Lower lobe of right lung (tissue), 2 donors: ENCODE measurements around the gene PHLDB2. TPM values are rescaled to one million over a fixed set of nuclear protein-coding genes. Genes with fewer than 3 reads are reported as not detected.

Experiments
- ATAC-seq, 2 donors: fragments of 200-7000 bp; cut with Tn5 transposase; one replicate each; pipeline ENCODE4 v1.9.1; 2020 to 2022; ENCODE audit warnings: mild to moderate bottlenecking in 2 of 2, moderate library complexity in 2 of 2
- DNase-seq: peaks from one replicate; pipeline ENCODE4 v3.0.0-alpha.2; 2020
- H3K27ac ChIP-seq: fragments of 200-600 bp; one replicate; pipeline ENCODE4 v1.8.0; 2022
- H3K27me3 ChIP-seq: fragments of 200-600 bp; one replicate; pipeline ENCODE4 v1.8.0; 2022; ENCODE audit warnings: low read depth
- H3K36me3 ChIP-seq: fragments of 200-600 bp; one replicate; pipeline ENCODE4 v1.8.0; 2022; ENCODE audit warnings: mild to moderate bottlenecking
- H3K4me1 ChIP-seq: fragments of 200-600 bp; one replicate; pipeline ENCODE4 v1.8.0; 2022
- H3K4me3 ChIP-seq: fragments of 200-600 bp; one replicate; pipeline ENCODE4 v1.8.0; 2022; ENCODE audit warnings: mild to moderate bottlenecking
- H3K9me3 ChIP-seq: fragments of 200-600 bp; one replicate; pipeline ENCODE4 v1.8.0; 2022
- CTCF ChIP-seq: fragments of 200-600 bp; IDR thresholded peaks from one replicate; pipeline ENCODE4 v1.8.0; 2022; ENCODE audit warnings: antibody characterized with exemption, mild to moderate bottlenecking
- intact Hi-C: fragments of 100-400 bp; cut with DNase I; formaldehyde crosslinking; loops from one replicate; pipeline ENCODE4 v1.11.0; 2022
- total RNA-seq: library from RNA; stranded (reverse); fragmentation: NEBNext Ultra II Directional; extraction: Animal tissue kit (Norgen Biotek cat#: 25700); gene quantifications from one replicate; pipeline ENCODE4 v1.2.1, GENCODE V29; 2021
- donor health status: DM: no; HTN: yes; CAD: no; lungs with severe emphysema.

PHLDB2 gene
- total RNA-seq, 1 donor from 2014 or later, result 33.6 TPM

DNA sequence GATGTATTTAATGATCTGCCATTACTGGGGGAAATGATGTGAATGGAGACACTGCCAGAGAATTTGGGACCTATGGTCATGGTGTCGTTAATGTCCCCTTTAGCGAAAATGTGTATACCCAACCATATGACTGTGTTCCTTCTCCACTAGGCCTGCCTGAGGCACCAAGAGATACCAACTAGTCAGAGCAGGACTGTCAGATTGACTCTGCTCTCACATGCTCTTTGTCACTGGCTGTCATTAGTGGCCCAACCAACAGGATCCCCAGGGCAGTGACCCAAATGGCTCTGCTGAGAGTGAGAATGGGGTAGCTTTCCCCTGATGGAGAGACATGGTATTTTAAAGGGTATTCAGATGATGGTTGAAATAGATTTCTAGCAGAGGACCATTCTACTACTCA lies 142.5 kb downstream of the PHLDB2 start:
- Histone ChIP-seq H3K4me3 (no peak overlapping the region), H3K36me3 (no peaks in the 10 kb centered on the region), H3K9me3 (no peaks in the 10 kb centered on the region), H3K4me1 (peaks cover 11% of the 10 kb centered on the region), H3K27ac (no peak overlapping the region), H3K27me3 (no peaks in the 10 kb centered on the region)
- no peak for DNase-seq
- intact Hi-C loops, result no loop called here
- TF ChIP-seq CTCF, result no peak
- no peak for ATAC-seq

DNA sequence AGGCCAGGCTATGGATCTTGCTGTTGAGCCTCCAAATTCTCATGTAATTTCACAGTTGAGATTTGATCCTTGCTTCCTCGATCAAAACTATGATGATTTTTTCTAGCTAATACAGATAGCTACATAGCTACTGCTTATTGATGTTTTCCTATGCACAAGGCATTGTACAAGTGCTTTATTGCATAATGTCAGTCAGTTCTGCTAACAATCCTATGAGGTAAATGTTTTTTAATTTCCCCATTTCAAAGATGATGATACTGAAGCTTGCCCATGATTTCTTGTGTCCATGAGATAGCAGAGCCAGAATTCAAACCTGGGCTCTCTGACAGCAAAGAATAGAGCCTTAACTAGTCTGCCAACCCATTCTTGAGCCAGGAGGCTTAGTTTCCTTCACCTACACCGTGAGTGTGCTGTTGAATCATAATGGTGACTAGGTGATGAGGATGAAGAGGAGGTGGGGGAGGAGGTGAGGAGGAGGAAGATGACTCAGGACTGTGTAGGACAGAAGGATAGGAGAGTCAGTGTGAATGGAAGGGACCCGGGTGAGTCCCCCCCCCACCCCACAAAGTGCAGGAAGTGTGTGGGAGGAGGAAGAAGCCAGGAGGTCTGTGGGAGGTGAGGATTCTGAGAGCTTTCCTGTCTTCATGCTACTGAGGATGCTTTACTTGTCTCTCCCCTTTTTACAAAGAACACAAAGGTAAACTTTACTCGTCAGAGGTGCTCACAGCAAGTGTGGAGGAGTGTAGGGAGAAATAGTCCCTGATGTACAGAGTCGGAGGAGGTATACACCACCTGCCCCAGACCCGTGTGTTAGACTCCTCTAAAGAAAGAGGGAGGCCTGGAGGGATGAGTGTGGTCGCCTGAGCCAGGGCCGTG lies 143.3 kb downstream of the PHLDB2 start:
- Histone ChIP-seq H3K4me3 (no peak overlapping the region), H3K27me3 (no peaks in the 10 kb centered on the region), H3K4me1 (peaks cover 11% of the 10 kb centered on the region), H3K36me3 (no peaks in the 10 kb centered on the region), H3K9me3 (no peaks in the 10 kb centered on the region), H3K27ac (no peak overlapping the region)
- ATAC-seq, result no peak
- no peak for DNase-seq
- TF ChIP-seq CTCF, result no peak
- intact Hi-C loops, result no loop called here

DNA sequence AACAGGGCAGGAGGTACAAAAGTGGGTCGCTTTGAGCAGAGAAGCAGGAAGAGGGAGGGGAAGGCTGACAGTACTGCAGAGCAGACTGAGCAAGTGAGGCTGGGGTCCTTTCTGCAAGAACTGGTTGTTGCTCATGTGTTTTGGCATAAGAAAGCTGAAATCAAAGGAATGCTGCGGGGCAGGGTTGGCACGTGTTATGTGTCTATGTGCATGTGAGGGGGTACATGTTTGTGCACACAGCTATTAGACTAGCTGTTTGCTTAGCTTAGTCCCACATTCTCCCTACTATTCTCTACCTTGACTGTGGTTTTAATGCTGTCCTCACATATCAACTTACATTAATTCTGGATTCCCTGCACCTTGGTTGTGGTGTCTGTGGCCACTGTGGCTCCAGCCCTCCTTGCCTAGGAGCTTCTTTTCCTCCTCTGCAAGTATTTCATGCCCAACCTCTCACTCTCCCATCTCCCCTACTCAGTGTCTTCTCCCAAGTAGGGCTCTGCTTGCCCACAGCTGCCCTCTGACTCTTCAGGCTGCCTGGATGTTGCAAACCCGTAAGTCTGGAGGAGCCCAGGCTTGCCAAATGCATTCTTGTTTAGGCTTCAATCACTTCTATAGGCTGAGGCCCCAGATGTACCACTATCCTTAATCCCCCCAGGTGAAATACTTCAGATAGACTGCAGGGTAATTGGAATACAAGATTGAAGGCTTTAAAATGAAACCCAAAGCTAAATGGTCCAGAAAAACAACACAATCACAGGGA lies 144.4 kb downstream of the PHLDB2 start:
- intact Hi-C loops, result no loop called here
- Histone ChIP-seq H3K4me1 (peaks cover 11% of the 10 kb centered on the region), H3K4me3 (no peak overlapping the region), H3K36me3 (no peaks in the 10 kb centered on the region), H3K27me3 (no peaks in the 10 kb centered on the region), H3K27ac (no peak overlapping the region), H3K9me3 (no peaks in the 10 kb centered on the region)
- DNase-seq (no peak), ATAC-seq (no peak)
- TF ChIP-seq CTCF, result no peak

DNA sequence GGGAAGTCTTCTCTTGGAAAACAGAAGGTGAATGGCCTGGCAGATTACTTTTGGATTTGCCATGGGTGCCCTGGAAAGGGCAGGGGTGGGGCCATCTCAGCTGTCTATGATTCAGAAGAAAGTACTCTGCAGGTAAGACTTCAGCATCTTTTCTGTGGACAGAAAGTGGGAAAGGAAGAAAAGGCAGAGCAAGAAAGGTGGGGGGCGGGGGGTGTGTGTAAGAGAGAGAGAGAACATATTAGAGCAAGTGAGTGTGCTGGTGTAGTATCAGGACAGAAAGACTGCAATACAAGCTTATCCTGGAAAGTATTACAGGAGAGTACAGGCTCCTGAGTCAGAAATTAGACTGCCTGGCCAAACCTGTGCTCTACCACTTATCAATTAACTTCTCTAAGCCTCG lies 145.1 kb downstream of the PHLDB2 start:
- Histone ChIP-seq H3K27ac (no peak overlapping the region), H3K27me3 (no peaks in the 10 kb centered on the region), H3K36me3 (no peaks in the 10 kb centered on the region), H3K9me3 (no peaks in the 10 kb centered on the region), H3K4me1 (peaks cover 6% of the 10 kb centered on the region), H3K4me3 (no peak overlapping the region)
- intact Hi-C loops, result no loop called here
- ATAC-seq (no peak), DNase-seq (no peak)
- no peak for TF ChIP-seq CTCF

GRCh38 chr3:112004669-112005068 lies 145.6 kb downstream of the PHLDB2 start:
- no peaks in the 10 kb centered on the region for H3K27me3 ChIP-seq
- H3K9me3 ChIP-seq, result no peaks in the 10 kb centered on the region
- no peak for TF ChIP-seq CTCF
- peaks cover under 1% of the 10 kb centered on the region for H3K4me1 ChIP-seq
- ATAC-seq, result no peak
- DNase-seq, result no peak
- no peak overlapping the region for H3K27ac ChIP-seq
- intact Hi-C loops, result no loop called here
- H3K36me3 ChIP-seq, result no peaks in the 10 kb centered on the region
- no peak overlapping the region for H3K4me3 ChIP-seq
